ENCODE measurements around the gene ARID5B. TPM values are rescaled to one million over a fixed set of nuclear protein-coding genes. Genes with fewer than 3 reads are reported as not detected.

Gene ARID5B
- total RNA-seq, 1 experiment from 2014 or later, result 168 TPM

GRCh38 chr10:61992059-61992460 lies 90.6 kb downstream of the ARID5B start:
- BruUV-seq (replicated peaks), result no TSS peak
- TF ChIP-seq CTCF (IDR thresholded peaks at IDR 0.05; ENCODE audit: insufficient read depth in 1 of 2, low read depth in 1 of 2, low read length in 1 of 2, severe bottlenecking in 1 of 2, unreplicated experiment in 1 of 2), result no peak
- intact Hi-C loops (cut with micrococcal nuclease; ENCODE audit: unreplicated experiment), result loop anchor here (2.0 kb wide), 1 partner anchor 39 kb away; no protein-coding TSS in a partner anchor
- POLR2A ChIA-PET, result interaction anchor here (0.6 kb wide), 1 partner anchor 28 kb away, joined by 5 read pairs; no protein-coding TSS in a partner anchor
- Mint-ChIP-seq H3K4me1 (ENCODE audit: low read depth, unreplicated experiment) (peaks cover 45% of the 10 kb centered on the region), H3K36me3 (ENCODE audit: insufficient read depth, unreplicated experiment) (peaks cover 87% of the 10 kb centered on the region), H3K27ac (ENCODE audit: unreplicated experiment) (peak overlapping the region; percentile 27), H3K9me3 (ENCODE audit: unreplicated experiment) (no peaks in the 10 kb centered on the region), H3K4me3 (ENCODE audit: unreplicated experiment) (no peak overlapping the region), H3K27me3 (ENCODE audit: insufficient read depth, unreplicated experiment) (no peaks in the 10 kb centered on the region)
- Histone ChIP-seq H3K4me1 (peaks cover 64% of the 10 kb centered on the region), H3K4me3 (ENCODE audit: low read depth, low read length) (no peak overlapping the region), H3K27me3 (replicated peaks; ENCODE audit: control insufficient read depth, insufficient read depth, low read length) (no peaks in the 10 kb centered on the region), H3K9me3 (no peaks in the 10 kb centered on the region), H3K36me3 (ENCODE audit: control insufficient read depth, insufficient read depth, low read length) (peaks cover 2% of the 10 kb centered on the region)
- DNase-seq, result no peak
- CTCF ChIA-PET, result no interaction called here

- Mint-ChIP-seq H3K9me3 (ENCODE audit: unreplicated experiment) (no peaks in the 10 kb centered on the region), H3K27me3 (ENCODE audit: insufficient read depth, unreplicated experiment) (no peaks in the 10 kb centered on the region), H3K36me3 (ENCODE audit: insufficient read depth, unreplicated experiment) (peaks cover 89% of the 10 kb centered on the region), H3K4me3 (ENCODE audit: unreplicated experiment) (peak overlapping the region; percentile 1), H3K4me1 (ENCODE audit: low read depth, unreplicated experiment) (peaks cover 38% of the 10 kb centered on the region), H3K27ac (ENCODE audit: unreplicated experiment) (peak overlapping the region; percentile 34)
- intact Hi-C loops (cut with micrococcal nuclease; ENCODE audit: unreplicated experiment), result loop anchor here (2.0 kb wide), 1 partner anchor 40 kb away; no protein-coding TSS in a partner anchor
- Histone ChIP-seq H3K4me3 (ENCODE audit: low read depth, low read length) (no peak overlapping the region), H3K27me3 (replicated peaks; ENCODE audit: control insufficient read depth, insufficient read depth, low read length) (no peaks in the 10 kb centered on the region), H3K36me3 (ENCODE audit: control insufficient read depth, insufficient read depth, low read length) (peaks cover 6% of the 10 kb centered on the region), H3K9me3 (no peaks in the 10 kb centered on the region), H3K4me1 (peaks cover 59% of the 10 kb centered on the region)
- ChIA-PET CTCF (no interaction called here), POLR2A (no interaction called here)
- no peak for TF ChIP-seq CTCF (IDR thresholded peaks at IDR 0.05; ENCODE audit: insufficient read depth in 1 of 2, low read depth in 1 of 2, low read length in 1 of 2, severe bottlenecking in 1 of 2, unreplicated experiment in 1 of 2)
- no TSS peak for BruUV-seq (replicated peaks)
- no peak for DNase-seq
Measured at GRCh38 chr10:61992671-61993668, 91.5 kb downstream of the ARID5B start.

- no peak overlapping the region for H3K27ac Mint-ChIP-seq (ENCODE audit: unreplicated experiment)
- H3K4me1 Mint-ChIP-seq (ENCODE audit: low read depth, unreplicated experiment), result peaks cover 36% of the 10 kb centered on the region
- no peak for TF ChIP-seq CTCF (IDR thresholded peaks at IDR 0.05; ENCODE audit: insufficient read depth in 1 of 2, low read depth in 1 of 2, low read length in 1 of 2, severe bottlenecking in 1 of 2, unreplicated experiment in 1 of 2)
- Histone ChIP-seq H3K4me1 (peaks cover 58% of the 10 kb centered on the region), H3K27me3 (replicated peaks; ENCODE audit: control insufficient read depth, insufficient read depth, low read length) (no peaks in the 10 kb centered on the region), H3K9me3 (no peaks in the 10 kb centered on the region), H3K4me3 (ENCODE audit: low read depth, low read length) (no peak overlapping the region), H3K36me3 (ENCODE audit: control insufficient read depth, insufficient read depth, low read length) (peaks cover 9% of the 10 kb centered on the region)
- H3K27me3 Mint-ChIP-seq (ENCODE audit: insufficient read depth, unreplicated experiment), result no peaks in the 10 kb centered on the region
- DNase-seq, result no peak
- intact Hi-C loops (cut with micrococcal nuclease; ENCODE audit: unreplicated experiment), result loop anchor here (2.0 kb wide), 1 partner anchor 41 kb away; no protein-coding TSS in a partner anchor
- ChIA-PET CTCF (no interaction called here), POLR2A (no interaction called here)
- H3K36me3 Mint-ChIP-seq (ENCODE audit: insufficient read depth, unreplicated experiment), result peaks cover 89% of the 10 kb centered on the region
- H3K9me3 Mint-ChIP-seq (ENCODE audit: unreplicated experiment), result no peaks in the 10 kb centered on the region
- H3K4me3 Mint-ChIP-seq (ENCODE audit: unreplicated experiment), result no peak overlapping the region
- no TSS peak for BruUV-seq (replicated peaks)
Measured at GRCh38 chr10:61993711-61994401, 92.4 kb downstream of the ARID5B start.

Measured in Caco-2 (cell line).